ENCODE measurements around the gene SMIM38.
"Not testable (repeated sequence)": the region's sequence is repeated elsewhere in the genome, so short reads cannot be mapped to it uniquely, and the experiment has no call there.

Gene SMIM38

GRCh38 chr11:69122326-69122629, 33.5 kb upstream of the SMIM38 start:
- no peak for DNase-seq (ENCODE audit: low spot score)

DNA sequence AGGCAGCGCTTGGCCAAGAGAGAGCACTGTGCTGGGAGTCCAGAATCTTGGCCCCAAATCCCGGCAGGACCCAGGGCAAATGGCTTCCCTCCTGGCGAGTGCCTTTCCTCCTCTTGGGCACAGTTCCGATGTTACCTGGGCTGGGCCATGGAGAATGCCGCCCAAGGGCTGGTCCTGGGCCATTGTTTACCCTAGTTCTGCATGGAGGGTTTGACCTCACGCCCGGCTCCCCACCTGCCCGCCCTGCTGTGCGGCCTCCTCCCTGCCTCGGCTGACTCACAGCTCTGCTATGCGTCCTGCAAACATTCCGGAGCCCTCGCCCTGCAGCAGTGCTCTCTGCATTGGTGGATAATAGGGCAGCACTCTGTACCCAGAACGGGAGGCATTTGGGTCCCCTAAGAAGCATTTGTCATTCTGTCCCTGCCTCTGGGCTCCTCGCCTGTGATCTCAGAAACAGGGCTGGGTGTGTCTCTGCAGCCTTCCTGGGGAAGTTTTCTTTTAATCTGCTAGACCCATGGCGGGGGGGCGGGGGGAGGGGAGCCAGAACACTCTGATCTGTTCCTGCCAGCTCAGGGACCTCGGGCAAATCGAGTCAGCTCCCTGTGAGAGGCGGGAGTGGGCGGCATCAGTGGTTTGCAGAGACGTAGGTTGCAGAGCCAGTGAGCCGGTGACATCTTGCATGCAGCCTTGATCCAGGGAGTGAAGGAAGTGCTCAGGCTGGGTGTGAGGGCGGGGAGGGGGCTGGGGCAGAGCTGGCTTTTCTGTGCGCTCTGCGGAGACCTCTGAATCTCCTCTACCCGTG, 32.9 kb upstream of the SMIM38 start:
- DNase-seq (ENCODE audit: low spot score): peak; percentile 89

DNA sequence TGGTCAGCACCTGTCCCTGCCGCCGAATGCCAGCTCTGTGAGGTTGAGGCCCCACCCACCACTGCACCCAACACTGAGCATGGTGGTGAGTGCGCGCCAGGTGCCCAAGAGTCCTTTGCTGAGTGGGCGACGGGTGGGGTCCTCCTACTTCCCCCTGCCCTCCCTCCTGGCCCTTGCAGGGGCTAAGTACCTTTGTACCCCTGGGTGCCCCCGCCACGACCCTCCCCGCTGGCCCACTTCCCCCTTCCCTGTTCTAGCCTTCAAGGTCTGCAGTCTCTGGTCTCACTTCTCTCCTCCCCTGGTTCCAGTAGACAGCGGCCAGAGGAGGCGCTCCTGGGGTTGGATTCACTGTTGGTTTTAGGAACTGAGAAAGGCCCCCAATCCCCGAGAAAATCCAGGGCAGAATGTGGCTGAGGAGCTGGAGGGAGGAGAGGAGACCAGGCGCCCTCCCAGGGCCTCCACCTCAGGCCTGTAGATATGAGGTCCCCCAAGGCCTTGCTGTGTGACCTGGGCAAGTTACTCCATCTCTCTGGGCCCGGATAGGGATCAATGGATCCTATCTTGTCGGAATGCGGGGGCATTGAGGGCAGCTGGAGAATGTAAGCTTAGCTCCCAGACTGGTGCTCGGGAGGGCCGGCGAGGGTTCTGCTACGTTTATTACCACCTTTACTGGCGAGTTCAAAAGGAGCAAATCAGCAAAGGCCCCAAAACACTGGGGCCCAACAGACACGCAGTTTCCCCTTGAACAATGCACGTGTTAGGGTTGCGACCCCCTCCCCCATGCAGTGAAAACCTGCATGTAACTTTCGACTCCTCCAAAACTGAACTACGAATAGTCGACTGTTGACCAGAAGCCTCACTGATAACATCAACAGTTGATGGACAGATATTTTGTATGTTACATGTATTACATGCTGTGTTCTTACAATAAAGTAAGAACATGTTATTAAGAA, 31.9 kb upstream of the SMIM38 start:
- no peak for DNase-seq (ENCODE audit: low spot score)

DNA sequence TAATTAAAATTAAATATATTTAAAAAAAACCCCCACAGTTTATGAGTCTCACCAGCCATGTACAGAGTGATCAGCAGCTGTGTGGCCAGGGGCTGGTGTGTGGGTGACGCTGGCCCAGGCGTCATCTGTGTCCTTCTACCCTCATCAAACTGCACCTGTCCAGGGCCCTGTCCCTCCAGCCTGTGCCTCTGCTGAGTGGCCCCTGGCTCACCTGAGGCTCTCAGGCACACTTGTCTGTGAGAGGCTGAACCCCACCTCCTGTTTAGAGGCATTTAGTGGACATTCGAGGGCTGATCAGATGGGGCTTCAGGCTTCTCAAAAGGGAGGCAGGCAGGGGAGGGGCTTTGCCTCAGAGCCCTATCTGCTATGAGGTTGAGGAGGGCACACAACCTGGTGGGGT, 29.9 kb upstream of the SMIM38 start:
- no peak for DNase-seq (ENCODE audit: low spot score)

DNA sequence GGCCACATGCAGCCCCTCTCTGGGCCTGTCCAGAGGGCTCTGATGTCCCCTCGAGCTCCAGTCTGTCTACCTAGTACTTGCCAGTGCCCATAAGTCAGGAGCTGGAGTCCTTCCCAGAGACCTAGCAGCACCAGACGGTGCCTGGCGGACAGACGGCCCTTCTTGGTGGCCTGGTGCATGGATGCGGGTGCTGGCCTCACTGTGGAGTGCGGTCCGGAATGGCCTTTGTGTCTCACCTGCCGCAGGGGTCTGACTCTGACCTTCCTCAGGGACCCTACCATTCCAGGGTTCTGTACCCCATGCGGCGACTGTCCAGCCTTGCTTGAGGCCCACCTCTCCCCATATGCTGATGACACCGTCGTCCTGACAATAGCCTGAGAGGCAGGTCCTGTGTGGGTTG, 29.4 kb upstream of the SMIM38 start:
- DNase-seq (ENCODE audit: low spot score): no peak

DNA sequence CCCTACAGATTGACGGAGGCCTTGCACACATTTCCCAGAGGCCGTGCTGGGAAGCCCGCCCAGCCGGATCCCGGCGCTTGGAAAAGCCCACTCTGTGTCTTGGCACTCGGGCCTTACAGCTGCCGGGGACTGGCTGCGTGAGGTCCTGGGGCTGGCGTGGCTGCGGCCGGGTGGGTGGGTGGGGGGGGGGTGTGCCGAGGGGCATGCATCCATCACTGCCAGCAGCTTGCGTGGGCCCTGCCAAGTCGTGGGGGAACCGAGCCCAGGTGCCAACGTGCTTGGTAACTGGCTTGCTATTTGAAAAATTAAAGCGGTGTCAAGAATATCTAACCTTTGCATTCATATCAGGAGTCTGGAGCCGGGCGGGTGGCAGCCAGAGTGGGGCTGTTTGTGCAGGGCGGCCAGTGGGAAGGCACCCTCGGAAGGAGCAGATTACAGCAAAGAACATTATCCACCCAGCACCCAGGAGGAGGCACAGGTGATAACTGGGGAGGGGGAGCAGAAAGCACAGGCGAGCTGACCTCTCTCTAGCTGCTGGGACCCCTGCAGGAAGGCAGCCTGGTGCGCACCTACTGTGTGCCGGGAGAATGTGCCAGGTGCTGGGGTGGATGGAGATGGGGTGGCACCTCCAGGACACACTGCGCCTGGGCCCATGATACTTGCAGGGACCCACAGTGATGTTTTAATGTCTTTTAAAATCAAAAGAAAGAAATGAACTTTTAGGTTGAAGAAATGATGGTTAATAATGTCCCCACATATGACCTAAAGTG, 28.5 kb upstream of the SMIM38 start:
- DNase-seq (ENCODE audit: low spot score): no peak

DNA sequence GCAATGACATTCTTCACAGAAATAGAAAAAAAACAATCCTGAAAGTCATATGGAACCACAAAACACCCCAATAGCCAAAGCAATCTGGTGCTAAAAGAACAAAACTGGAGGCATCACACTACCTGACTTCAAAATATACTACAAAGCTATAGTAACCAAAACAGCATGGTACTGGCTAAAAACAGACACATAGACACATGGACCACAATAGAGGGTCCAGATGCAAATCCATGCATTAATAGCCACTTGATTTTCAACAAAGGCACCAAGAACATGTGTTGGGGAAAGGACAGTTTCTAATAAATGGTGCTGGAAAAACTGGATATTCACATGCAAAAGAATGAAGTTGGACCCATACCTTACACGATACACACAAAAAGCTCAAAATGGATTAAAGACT, 27.9 kb upstream of the SMIM38 start:
- no peak for DNase-seq (ENCODE audit: low spot score)

- no peak for DNase-seq (ENCODE audit: low spot score)
Observed at GRCh38 chr11:69129053-69129452, 26.7 kb upstream of the SMIM38 start.

DNA sequence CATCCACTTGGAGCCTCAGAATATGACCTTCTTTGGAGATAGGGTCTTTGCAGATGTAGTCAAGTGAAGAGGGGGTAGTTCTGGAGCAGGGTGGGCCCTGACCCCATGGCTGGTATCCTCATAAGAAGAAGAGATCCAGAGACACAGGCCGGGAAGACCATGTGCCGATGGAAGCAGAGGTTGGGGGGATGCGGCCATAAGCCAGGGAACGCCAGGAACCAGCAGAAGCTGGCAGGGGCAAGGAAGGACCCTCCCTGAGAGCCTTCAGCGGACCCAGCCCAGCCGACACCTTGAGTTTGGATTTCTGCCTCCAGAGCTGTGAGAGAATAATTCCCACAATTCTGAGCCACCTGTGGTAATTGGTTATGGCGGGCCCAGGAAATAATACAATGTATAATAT, 26.1 kb upstream of the SMIM38 start:
- no peak for DNase-seq (ENCODE audit: low spot score)

GRCh38 chr11:69130654-69131053, 25.1 kb upstream of the SMIM38 start:
- DNase-seq (ENCODE audit: low spot score): no peak

- DNase-seq (ENCODE audit: low spot score): no peak
Observed at GRCh38 chr11:69131121-69131566, 24.6 kb upstream of the SMIM38 start.

DNA sequence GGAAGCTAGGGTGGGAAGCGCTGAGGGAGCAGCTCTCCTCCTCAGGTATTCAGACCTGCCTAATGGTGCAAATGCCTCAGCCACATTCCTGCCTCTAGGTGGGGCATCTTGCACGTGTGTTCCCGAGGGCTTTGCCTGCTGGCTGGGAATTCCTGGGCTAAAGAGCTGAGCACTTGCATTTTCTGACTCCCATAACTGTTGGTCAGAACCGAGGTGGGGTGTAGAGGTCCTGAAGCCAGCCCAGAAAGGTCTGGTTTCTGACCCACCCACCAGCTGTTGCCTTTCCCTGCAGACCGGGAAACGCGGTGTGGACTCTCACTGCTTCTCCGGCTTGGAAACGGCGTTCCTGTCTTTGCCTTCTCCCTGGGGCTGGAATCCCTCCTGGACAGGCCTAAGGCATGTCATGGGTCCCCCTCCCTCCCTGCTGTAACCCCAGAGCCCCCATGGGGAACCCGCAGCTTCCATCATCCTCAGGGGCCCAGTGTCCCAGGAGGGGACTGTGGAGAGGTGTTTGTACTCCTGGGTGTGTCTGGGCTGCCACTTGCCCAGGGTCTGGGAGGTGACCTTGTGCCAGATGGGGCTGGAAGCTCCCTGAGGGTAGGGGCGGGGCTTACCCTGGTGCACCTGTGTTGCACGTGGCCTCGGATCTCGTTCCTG, 24.0 kb upstream of the SMIM38 start:
- DNase-seq (ENCODE audit: low spot score): peak; percentile 87

DNA sequence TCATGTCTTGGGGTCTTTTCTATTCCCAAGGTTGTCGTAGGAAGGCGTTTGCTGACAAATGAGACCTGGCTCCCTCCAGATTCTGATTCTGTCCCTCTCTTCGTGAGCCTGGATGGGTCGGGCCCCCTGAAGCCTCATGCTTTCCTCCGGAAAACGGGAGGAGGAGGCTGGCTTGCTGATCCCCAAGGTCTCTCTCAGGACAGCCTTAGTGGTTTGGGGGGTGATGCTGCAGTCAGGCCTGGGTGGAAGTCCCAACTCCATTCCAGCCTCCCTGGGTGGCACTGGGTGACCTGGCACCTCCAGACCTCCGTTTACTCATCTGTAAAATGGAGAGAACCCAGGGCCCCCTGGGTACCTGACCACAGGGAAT, 23.4 kb upstream of the SMIM38 start:
- no peak for DNase-seq (ENCODE audit: low spot score)

- DNase-seq (ENCODE audit: low spot score): no peak
Observed at GRCh38 chr11:69133251-69133650, 22.5 kb upstream of the SMIM38 start.

- not testable (repeated sequence) for DNase-seq (ENCODE audit: low spot score)
Observed at GRCh38 chr11:69134182-69134581, 21.6 kb upstream of the SMIM38 start.

DNA sequence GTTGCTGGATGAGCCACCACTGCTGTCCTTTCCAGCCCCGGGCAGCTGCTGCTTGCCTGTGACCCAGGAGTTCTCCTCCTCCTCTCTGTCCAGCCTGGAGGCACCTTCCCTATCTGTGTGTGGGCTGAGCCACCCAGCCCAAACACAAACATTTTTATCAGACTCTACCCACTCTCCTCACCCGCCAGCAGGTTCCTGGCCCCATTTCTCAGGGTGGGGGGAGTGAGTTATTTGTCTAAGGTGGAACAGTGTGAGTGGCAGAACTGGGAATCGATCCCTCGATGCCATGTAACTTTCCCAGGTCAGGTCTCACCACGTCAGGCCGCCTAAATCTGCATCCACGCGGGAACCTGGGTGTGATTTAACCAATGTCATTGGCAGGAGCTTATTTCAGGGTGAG, 20.8 kb upstream of the SMIM38 start:
- no peak for DNase-seq (ENCODE audit: low spot score)

GRCh38 chr11:69135420-69136363, 20.0 kb upstream of the SMIM38 start:
- DNase-seq (ENCODE audit: low spot score): no peak

GRCh38 chr11:69136471-69136870, 19.3 kb upstream of the SMIM38 start:
- DNase-seq (ENCODE audit: low spot score): no peak

- DNase-seq (ENCODE audit: low spot score): no peak
Observed at GRCh38 chr11:69137151-69137844, 18.4 kb upstream of the SMIM38 start.

DNA sequence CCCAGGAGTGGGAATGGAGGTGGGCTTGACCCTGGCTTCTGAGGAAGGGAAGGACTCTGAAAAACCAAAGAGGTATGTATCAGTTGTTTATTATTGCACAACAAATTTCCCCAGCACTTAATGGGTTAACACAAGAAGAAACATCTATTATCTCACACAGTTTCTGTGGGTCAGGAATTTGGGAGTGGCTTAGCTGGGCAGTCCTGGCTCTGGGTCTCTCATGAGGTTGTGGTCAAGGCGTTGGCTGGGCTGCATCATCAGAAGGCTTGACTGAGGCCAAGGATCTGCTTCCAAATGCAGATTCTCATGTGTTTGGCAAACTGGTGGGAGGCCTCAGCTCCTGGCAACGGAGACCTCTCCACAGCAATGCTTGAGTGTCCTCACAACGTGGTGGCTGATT, 17.5 kb upstream of the SMIM38 start:
- no peak for DNase-seq (ENCODE audit: low spot score)
